IPS DF 6.9 (cell line): ENCODE measurements around the gene PPFIA1.

Experiments
- DNase-seq: peaks from one replicate; pipeline ENCODE4 v3.0.0-alpha.2; 2013; ENCODE audit warnings: low read depth, low spot score
- H3K27ac ChIP-seq: one replicate; pipeline ENCODE4 v1.5.1; 2013; ENCODE audit warnings: low read length, control low read depth
- H3K27me3 ChIP-seq: 2 replicates; pipeline ENCODE4 v1.6.1; 2013; ENCODE audit warnings: mild to moderate bottlenecking, low read length; ENCODE audit not compliant: control insufficient read depth, insufficient read depth
- H3K36me3 ChIP-seq: 2 replicates; pipeline ENCODE4 v1.6.1; 2013; ENCODE audit warnings: low read length; ENCODE audit not compliant: control insufficient read depth, insufficient read depth
- H3K4me1 ChIP-seq: 2 replicates; pipeline ENCODE4 v1.6.1; 2013; ENCODE audit warnings: low read length; ENCODE audit not compliant: control insufficient read depth, insufficient read depth
- H3K4me3 ChIP-seq: 2 replicates; pipeline ENCODE4 v1.5.1; 2013; ENCODE audit warnings: mild to moderate bottlenecking, low read length
- H3K9me3 ChIP-seq: 2 replicates; pipeline ENCODE4 v1.6.1; 2013; ENCODE audit warnings: low read length, inconsistent platforms; ENCODE audit not compliant: control insufficient read depth, insufficient read depth
- WGBS: extraction: QIAGEN DNeasy Blood & Tissue Kit; methylation state at CpG from one replicate; pipeline ENCODE4 v1.1.7; 2013; ENCODE audit warnings: mixed read lengths, missing lambda C conversion rate; ENCODE audit not compliant: insufficient read length, insufficient coverage; 5-methylcytosine and 5-hydroxymethylcytosine counted together

PPFIA1 gene

DNA sequence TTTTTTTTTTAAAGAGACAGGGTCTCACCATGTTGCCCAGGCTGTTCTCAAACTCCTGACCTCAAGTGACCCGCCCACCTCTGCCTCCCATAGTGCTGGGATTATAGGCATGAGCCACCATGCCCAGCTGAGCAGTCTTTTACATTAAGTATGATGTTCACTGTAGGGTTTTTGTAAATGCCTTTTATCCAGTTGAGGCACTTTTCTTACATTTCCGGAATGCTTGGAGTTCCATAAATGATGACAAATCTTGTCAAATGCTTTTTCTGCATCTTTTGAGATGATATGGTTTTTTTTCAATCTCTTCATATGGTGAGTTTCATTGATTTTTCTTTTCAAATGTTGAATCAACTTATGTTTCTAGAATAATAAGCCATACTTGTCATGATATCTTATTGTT, 98.5 kb downstream of the PPFIA1 start:
- no peak for DNase-seq
- no peaks in the 10 kb centered on the region for H3K9me3 ChIP-seq
- no CpG with 5 or more reads among the region's 2 CpGs for WGBS
- no peaks in the 10 kb centered on the region for H3K27me3 ChIP-seq
- no peaks in the 10 kb centered on the region for H3K4me1 ChIP-seq
- no peak overlapping the region for H3K4me3 ChIP-seq
- H3K36me3 ChIP-seq, result peaks cover 12% of the 10 kb centered on the region
- H3K27ac ChIP-seq, result no peak overlapping the region

DNA sequence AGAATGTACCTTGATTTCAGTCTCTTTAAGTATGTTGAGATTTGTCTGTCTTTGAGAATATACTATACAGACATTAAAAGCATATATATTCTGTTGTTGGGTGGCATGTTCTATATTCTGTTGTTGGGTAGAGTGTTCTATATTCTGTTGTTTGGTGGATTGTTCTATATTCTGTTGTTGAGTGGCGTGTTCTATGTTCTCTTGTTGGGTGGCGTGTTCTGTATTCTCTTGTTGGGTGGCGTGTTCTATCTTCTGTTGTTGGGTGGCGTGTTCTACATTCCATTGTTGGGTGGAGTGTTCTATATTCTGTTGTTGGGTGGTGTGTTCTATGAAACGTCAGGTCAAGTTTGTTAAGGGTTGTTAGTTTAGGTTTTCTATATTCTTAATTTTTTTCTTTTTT, 100.8 kb downstream of the PPFIA1 start:
- WGBS, result no CpG with 5 or more reads among the region's 5 CpGs
- Histone ChIP-seq H3K27ac (no peak overlapping the region), H3K27me3 (no peaks in the 10 kb centered on the region), H3K9me3 (no peaks in the 10 kb centered on the region), H3K4me1 (no peaks in the 10 kb centered on the region), H3K4me3 (no peak overlapping the region), H3K36me3 (peaks cover 4% of the 10 kb centered on the region; the same call in 1 of the 2 replicates)
- DNase-seq, result no peak

GRCh38 chr11:70372076-70372475, 101.6 kb downstream of the PPFIA1 start:
- WGBS, result no CpG with 5 or more reads among the region's 8 CpGs
- Histone ChIP-seq H3K4me1 (no peaks in the 10 kb centered on the region), H3K36me3 (peaks cover 4% of the 10 kb centered on the region; the same call in 1 of the 2 replicates), H3K4me3 (no peak overlapping the region), H3K9me3 (no peaks in the 10 kb centered on the region), H3K27ac (no peak overlapping the region), H3K27me3 (no peaks in the 10 kb centered on the region)
- no peak for DNase-seq

- Histone ChIP-seq H3K4me1 (no peaks in the 10 kb centered on the region), H3K9me3 (no peaks in the 10 kb centered on the region), H3K36me3 (peaks cover 8% of the 10 kb centered on the region), H3K27ac (no peak overlapping the region), H3K4me3 (no peak overlapping the region), H3K27me3 (no peaks in the 10 kb centered on the region)
- WGBS, result no CpG with 5 or more reads among the region's 12 CpGs
- DNase-seq, result no peak
These were observed 106.1 kb downstream of the PPFIA1 start for GRCh38 chr11:70376621-70377020.

DNA sequence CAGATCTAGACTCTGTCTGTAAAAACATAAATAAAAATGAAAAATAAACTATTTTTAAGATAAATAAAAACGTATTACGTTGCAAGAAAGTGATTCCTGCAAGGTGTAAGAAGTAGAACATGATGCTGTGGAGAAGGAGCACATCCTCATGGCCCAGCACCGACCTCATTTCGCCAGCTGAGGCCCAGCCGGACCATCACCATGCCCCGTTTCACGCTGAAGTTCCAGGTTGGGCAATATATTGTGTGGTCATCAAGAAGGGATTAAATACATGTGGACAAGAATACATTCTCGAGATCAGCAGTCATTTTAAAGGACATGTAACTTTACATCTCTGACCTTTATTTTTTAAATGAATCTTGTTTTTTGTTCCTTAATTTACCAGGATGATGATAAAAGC, 107.2 kb downstream of the PPFIA1 start:
- no CpG with 5 or more reads among the region's 8 CpGs for WGBS
- H3K36me3 ChIP-seq, result peaks cover 8% of the 10 kb centered on the region
- H3K4me3 ChIP-seq, result no peak overlapping the region
- H3K27ac ChIP-seq, result no peak overlapping the region
- no peaks in the 10 kb centered on the region for H3K9me3 ChIP-seq
- H3K27me3 ChIP-seq, result no peaks in the 10 kb centered on the region
- no peaks in the 10 kb centered on the region for H3K4me1 ChIP-seq
- no peak for DNase-seq

DNA sequence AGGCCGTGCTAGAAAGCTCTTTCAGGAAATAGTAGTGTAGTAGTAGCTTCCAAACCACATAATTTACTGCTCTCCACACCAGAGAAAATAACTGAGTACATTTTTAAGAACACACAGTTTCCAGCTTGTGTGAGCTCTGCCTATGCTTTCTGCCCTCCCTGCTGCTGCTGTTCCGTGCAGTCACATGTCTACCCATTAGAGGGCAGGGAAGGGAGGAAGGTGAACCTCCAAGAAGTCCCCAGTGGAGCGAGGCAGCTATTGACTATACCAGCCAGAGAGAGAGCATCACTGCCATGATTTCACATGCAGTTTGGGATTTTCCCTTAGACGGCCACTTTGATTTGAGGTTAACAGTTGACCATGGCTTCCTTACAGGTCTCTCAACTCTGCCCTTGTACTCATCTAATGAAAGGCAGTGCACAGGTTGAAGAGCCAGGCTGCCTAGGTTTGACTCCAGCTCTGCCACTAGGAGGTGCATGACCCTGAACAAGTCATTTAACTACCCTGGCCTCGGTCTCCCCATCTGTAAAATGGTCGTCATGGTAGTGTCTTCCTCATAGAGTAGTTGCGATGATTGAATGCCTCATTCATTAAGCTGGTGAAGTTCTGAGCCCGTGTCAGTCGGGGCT, 108.1 kb downstream of the PPFIA1 start:
- no peak for DNase-seq
- Histone ChIP-seq H3K9me3 (no peaks in the 10 kb centered on the region), H3K4me3 (no peak overlapping the region), H3K36me3 (peaks cover 5% of the 10 kb centered on the region), H3K27ac (no peak overlapping the region), H3K27me3 (no peaks in the 10 kb centered on the region), H3K4me1 (no peaks in the 10 kb centered on the region)
- WGBS, result no CpG with 5 or more reads among the region's 9 CpGs

- Histone ChIP-seq H3K27me3 (no peaks in the 10 kb centered on the region), H3K36me3 (peaks cover 9% of the 10 kb centered on the region), H3K4me1 (no peaks in the 10 kb centered on the region), H3K27ac (no peak overlapping the region), H3K4me3 (no peak overlapping the region), H3K9me3 (no peaks in the 10 kb centered on the region)
- WGBS, result no CpG with 5 or more reads among the region's 8 CpGs
- DNase-seq, result no peak
These were observed 110.9 kb downstream of the PPFIA1 start for GRCh38 chr11:70381350-70381749.

DNA sequence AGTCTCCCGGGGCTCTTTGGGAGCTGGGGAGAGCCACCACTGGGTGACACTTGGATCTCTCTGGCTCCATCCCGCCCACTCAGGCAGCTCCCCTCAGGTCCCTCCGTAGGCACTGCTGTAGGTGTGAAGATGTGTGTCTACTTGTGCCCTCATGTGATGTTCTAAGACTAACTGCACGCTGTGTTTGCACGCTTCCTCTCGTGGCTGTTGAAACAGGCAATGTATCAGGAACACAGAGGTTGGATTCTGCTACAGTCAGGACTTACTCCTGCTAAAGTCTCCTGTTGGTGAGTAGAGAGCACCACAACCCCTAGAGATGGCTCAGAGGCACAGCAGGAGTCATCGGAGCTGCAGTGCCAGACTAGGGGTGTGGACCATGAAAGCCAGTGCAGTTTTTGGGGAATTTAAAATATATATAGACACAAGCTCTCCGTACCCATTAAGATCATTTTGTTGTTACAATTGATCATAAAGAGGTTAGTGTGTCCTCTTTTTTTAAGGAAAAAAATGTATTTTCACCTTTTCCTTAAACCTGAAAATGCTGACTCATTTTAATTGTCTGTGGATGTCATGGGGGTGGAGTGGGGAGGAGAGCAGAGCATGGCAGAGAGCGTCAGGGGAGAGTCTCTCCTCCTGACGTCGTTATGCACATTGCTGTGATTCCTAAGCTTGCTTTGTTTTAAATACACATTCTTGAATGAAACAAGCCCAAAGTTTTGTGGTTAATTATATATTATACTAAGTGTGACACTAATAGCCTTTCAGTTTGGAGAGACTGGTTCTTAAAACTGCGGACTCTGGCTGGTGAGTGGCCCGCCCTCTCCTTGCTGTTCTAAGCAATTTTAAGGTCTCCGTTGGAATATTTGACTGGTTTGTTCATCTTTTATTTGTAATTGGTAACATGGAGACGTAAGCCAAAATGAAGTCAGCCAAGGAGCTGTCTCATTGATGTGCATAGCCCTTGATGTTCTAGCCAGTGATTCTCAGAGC, 111.7 kb downstream of the PPFIA1 start:
- Histone ChIP-seq H3K4me1 (no peaks in the 10 kb centered on the region), H3K9me3 (no peaks in the 10 kb centered on the region), H3K27me3 (no peaks in the 10 kb centered on the region), H3K27ac (no peak overlapping the region), H3K36me3 (peaks cover 9% of the 10 kb centered on the region), H3K4me3 (no peak overlapping the region)
- no CpG with 5 or more reads among the region's 15 CpGs for WGBS
- DNase-seq, result no peak

DNA sequence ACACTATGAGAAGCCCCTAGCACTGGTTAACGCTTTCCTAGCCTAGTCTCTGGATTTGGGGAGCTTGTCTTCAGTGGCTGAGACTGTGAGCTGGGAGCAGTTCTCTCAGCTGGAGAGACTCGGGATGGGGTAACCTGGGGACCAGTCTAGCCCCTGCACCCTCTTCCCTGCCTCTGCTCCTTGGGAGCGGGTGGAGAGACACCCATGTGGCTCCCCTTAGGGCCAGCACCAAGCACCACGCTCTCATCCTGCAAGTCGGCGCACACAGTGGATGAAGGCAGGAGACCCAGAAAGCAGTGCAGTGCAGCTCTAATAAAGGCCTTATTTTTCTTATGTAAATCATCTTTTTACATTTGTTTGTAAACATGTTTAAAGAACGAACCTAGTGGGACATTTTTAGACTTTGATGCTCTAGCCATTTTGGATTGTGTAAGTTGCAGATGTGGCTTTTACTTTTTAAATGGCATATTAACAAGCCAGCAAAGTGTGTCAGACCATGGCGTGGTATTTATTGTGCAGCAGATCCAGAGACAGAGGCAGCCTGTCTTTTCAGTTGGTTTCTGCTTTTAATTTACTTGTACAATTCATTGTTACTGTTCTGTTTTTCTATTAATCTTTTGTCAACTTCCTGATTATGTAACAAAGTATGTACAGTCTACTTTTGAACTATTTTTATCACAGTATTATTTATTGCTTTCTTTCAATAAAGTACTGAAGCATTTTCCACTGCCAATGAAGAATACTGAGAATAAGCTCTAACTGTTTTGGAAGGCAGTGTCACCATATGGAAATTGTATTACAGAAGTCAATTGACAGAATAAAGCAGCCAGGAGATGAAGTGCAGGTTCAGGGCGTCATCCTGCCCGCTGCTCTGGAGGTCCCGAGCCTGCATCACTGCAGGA, 113.4 kb downstream of the PPFIA1 start:
- no peaks in the 10 kb centered on the region for H3K4me1 ChIP-seq
- WGBS, result no CpG with 5 or more reads among the region's 11 CpGs
- no peak for DNase-seq
- H3K36me3 ChIP-seq, result 0 out of 2 replicates have a peak, but pooled peaks cover 5% of the 10 kb centered on the region
- H3K9me3 ChIP-seq, result no peaks in the 10 kb centered on the region
- H3K27me3 ChIP-seq, result no peaks in the 10 kb centered on the region
- no peak overlapping the region for H3K27ac ChIP-seq
- no peak overlapping the region for H3K4me3 ChIP-seq

DNA sequence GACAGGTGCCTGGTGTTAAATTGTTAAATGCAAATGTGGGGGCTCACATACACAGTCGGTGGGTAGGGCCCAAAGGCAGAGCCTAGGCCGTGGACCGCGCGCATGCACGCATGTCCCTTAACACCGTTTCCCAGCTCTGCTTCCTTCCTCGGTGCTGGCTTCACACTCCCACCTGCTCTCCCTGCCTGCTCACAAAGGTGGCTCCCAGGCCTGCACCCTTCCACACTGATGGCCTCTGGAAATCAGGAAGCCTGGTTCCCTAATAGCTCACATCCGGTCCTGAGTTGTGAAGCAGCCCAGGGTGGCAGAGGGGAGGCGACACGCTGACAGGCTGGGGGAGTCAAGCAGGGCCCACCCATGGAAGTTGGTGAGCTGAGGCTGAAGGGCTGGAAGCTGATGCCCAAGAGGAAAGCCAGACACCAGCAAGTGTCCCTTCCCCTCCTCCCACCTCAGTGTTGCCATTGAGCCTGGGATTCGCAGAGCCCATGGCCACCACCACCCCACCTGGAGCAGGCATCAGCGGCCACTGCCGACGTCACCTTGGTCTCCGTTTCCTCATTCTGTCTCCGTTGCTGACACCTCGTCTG, 114.2 kb downstream of the PPFIA1 start:
- Histone ChIP-seq H3K27ac (no peak overlapping the region), H3K4me3 (no peak overlapping the region), H3K27me3 (no peaks in the 10 kb centered on the region), H3K9me3 (no peaks in the 10 kb centered on the region), H3K4me1 (peaks cover 1% of the 10 kb centered on the region; the same call in 1 of the 2 replicates), H3K36me3 (0 out of 2 replicates have a peak, but pooled peaks cover 5% of the 10 kb centered on the region)
- DNase-seq, result no peak
- WGBS, result no CpG with 5 or more reads among the region's 18 CpGs
